Measurements from ENCODE around the gene PTPRH.

DNA sequence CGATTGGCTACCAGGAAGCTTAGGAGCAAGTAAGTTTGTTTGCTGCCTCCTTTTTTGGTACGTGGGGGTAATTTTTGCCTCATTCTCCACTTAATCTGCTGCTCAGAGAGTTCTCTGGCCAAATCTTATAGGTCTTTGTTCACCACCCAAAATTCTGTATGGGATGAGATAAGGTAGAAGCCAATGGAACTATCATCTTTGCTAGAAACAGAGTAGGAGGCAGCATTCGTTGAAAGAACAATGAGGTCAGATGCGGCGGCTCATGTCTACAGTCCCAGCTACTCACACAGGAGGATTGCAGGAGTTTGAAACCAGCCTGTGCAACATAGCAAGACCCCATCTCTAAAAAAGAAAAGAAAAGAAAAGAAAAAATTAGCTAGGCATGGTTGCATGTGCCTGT lies 37.9 kb downstream of the PTPRH start:
- no peak for TF ChIP-seq GATA2 (IDR thresholded peaks at IDR 0.05; ENCODE audit: low read depth, low read length)
- no peak for TF ChIP-seq GATA3 (IDR thresholded peaks at IDR 0.05; ENCODE audit: low read depth, low read length)

Measured in SH-SY5Y (cell line).